ENCODE results near the gene HOMER1. TPM values are rescaled to one million over a fixed set of nuclear protein-coding genes. Genes with fewer than 3 reads are reported as not detected.

The HOMER1 gene
- total RNA-seq, 4 donors from 2014 or later: 26.1 to 42.9 (median 37.9) TPM

DNA sequence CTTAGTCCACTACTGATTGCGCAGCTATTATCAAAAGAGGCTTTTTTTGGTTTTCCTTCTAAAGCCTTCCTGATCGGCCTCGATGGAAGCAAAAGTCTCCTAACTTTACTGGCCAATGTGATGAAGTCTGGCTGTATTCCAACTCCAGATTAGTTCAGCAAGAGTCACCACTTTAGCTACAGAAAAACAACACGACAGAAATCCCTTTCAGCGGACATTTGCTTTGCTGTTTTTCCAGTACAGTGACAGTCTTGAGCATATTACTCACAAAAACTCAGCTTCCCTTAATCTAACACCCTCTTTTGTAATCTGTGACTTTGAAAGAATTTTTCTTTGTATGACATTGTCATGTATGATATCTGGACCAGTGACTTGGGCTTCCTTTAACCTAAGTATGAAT is 95.7 kb downstream of the HOMER1 start:
- no peaks in the 10 kb centered on the region for H3K36me3 ChIP-seq
- no peak overlapping the region for H3K4me3 ChIP-seq (replicated peaks in 1 of 3)
- DNase-seq: no peak
- 59 to 64% methylated on average over 5 of the region's 5 CpGs for WGBS, 2 donors
- H3K9me3 ChIP-seq: no peaks in the 10 kb centered on the region
- H3K4me1 ChIP-seq: peaks cover 0 to 5% of the 10 kb centered on the region in 2 donors
- no peaks in the 10 kb centered on the region for H3K27me3 ChIP-seq
- no peak overlapping the region for H3K27ac ChIP-seq
- TF ChIP-seq, protein P1, sequence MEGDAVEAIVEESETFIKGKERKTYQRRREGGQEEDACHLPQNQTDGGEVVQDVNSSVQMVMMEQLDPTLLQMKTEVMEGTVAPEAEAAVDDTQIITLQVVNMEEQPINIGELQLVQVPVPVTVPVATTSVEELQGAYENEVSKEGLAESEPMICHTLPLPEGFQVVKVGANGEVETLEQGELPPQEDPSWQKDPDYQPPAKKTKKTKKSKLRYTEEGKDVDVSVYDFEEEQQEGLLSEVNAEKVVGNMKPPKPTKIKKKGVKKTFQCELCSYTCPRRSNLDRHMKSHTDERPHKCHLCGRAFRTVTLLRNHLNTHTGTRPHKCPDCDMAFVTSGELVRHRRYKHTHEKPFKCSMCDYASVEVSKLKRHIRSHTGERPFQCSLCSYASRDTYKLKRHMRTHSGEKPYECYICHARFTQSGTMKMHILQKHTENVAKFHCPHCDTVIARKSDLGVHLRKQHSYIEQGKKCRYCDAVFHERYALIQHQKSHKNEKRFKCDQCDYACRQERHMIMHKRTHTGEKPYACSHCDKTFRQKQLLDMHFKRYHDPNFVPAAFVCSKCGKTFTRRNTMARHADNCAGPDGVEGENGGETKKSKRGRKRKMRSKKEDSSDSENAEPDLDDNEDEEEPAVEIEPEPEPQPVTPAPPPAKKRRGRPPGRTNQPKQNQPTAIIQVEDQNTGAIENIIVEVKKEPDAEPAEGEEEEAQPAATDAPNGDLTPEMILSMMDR (IDR thresholded peaks at IDR 0.05): no peak
- no peak for TF ChIP-seq POLR2A (IDR thresholded peaks at IDR 0.05)
- intact Hi-C loops (cut with DNase I): no loop called here

DNA sequence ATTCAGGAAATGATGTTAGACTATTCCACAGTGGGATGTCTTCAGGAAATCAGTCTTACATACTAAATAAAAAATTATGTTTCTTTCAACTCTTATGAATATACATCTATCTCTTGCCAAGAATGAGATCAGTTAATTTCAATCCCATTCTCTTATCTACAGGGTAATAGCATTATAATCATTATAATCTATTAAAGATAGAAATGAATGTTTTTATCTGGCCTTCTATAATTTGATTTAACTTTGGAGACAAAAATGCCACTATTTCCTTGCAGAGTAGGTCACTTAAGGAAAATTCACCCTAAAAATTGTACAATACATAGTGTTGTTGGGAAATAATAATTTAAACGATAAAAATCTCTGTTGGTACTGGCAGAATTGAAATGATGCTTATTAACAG is 96.4 kb downstream of the HOMER1 start:
- Histone ChIP-seq H3K27ac (no peak overlapping the region), H3K9me3 (no peaks in the 10 kb centered on the region), H3K4me3 (replicated peaks in 1 of 3) (no peak overlapping the region), H3K36me3 (no peaks in the 10 kb centered on the region), H3K27me3 (no peaks in the 10 kb centered on the region), H3K4me1 (peaks cover 0 to 5% of the 10 kb centered on the region in 2 donors)
- no peak for DNase-seq
- WGBS, 2 donors: 87 to 93% methylated on average over 1 of the region's 1 CpG
- intact Hi-C loops (cut with DNase I): no loop called here
- TF ChIP-seq, protein P1 (IDR thresholded peaks at IDR 0.05): no peak
- no peak for TF ChIP-seq POLR2A (IDR thresholded peaks at IDR 0.05)

DNA sequence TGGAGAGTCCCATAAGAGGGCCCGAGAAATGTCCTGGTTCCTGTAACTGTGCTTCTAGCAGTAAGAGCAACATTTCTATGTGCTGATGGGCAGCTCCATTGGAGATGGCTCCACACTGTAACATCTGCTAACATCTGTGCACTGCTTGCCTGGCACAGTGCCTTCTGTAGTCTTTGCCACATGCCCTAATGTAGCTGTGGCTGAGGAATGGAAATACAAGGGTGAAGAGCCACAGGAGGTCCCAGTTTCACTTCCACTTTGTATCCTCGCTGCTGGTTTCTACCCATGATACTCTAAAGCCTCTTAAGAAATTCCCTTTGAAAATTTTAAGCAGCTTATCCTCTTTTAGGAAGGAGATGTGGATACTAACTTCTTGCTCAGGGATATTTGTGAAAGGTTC is 97.4 kb downstream of the HOMER1 start:
- no peak overlapping the region for H3K4me3 ChIP-seq (replicated peaks in 1 of 3)
- DNase-seq: no peak
- intact Hi-C loops (cut with DNase I): no loop called here

DNA sequence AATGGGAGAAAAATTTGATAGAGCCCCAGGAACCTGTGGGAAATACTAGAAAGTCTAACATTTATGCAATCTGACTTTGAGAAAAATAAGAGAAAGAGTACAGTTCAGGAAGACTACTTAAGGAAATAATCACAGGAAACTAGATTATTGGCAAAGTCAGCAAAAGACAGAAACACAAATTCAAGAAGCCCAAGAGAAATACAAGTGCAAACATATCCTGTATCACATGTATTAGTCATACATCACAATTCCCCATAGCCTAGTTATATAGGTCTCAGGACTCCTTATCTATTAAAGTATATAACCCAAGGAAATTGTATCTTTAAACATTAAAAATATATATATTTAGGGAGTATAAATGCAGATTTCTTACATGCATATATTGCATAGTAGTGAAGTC is 100.8 kb downstream of the HOMER1 start:
- Histone ChIP-seq H3K9me3 (no peaks in the 10 kb centered on the region), H3K27ac (no peak overlapping the region)

More for the DNA sequence above, 97.4 kb downstream of the HOMER1 start:
- Histone ChIP-seq H3K27ac (no peak overlapping the region), H3K9me3 (no peaks in the 10 kb centered on the region), H3K4me1 (peaks cover 0 to 5% of the 10 kb centered on the region in 2 donors), H3K27me3 (no peaks in the 10 kb centered on the region), H3K36me3 (no peaks in the 10 kb centered on the region)
- whole genome bisulfite sequencing, 2 donors: 78 to 85% methylated on average over 2 of the region's 2 CpGs
- no peak for TF ChIP-seq POLR2A (IDR thresholded peaks at IDR 0.05)
- TF ChIP-seq, protein P1 (IDR thresholded peaks at IDR 0.05): no peak

DNA sequence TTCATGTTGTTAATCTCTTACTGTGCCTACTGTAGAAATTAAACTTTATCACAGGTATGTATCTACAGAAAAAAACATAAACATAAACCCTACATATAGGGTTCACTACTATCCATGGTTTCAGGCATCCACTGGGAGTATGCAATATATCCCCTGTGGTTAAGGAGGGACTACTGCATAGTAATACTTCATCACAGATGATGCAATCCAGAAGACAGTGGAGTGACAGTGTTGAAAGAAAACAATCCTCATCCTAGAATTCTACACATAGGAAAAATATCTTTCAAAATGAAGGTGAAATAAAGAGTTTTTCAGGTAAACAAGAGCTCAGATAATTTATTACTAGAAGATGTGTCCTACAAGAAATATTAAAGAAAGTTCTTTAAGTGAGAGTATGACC is 105.9 kb downstream of the HOMER1 start:
- Histone ChIP-seq H3K4me3 (replicated peaks in 1 of 3) (no peak overlapping the region), H3K27ac (no peak overlapping the region), H3K27me3 (no peaks in the 10 kb centered on the region), H3K36me3 (no peaks in the 10 kb centered on the region), H3K4me1 (peaks cover 0 to 5% of the 10 kb centered on the region in 2 donors), H3K9me3 (no peaks in the 10 kb centered on the region)
- TF ChIP-seq, protein P1 (IDR thresholded peaks at IDR 0.05): no peak
- no peak for TF ChIP-seq POLR2A (IDR thresholded peaks at IDR 0.05)
- intact Hi-C loops (cut with DNase I): no loop called here
- DNase-seq: no peak

More for the DNA sequence above, 100.8 kb downstream of the HOMER1 start:
- TF ChIP-seq, protein P1 (IDR thresholded peaks at IDR 0.05): no peak
- TF ChIP-seq POLR2A (IDR thresholded peaks at IDR 0.05): no peak
- no peak for DNase-seq
- Histone ChIP-seq H3K27me3 (no peaks in the 10 kb centered on the region), H3K4me3 (replicated peaks in 1 of 3) (no peak overlapping the region), H3K36me3 (no peaks in the 10 kb centered on the region), H3K4me1 (no peaks in the 10 kb centered on the region)
- intact Hi-C loops (cut with DNase I): no loop called here
